GM19463 (cell line): ENCODE measurements around the gene ENDOV.

ENCODE experiments used
- ATAC-seq: cut with Tn5 transposase; IDR thresholded peaks from one replicate; pipeline ENCODE4 v1.9.1; 2021; ENCODE audit warnings: mild to moderate bottlenecking, moderate library complexity; ENCODE audit not compliant: unreplicated experiment

ENDOV gene

GRCh38 chr17:80480248-80480647 is 65.3 kb downstream of the ENDOV start:
- no peak for ATAC-seq

GRCh38 chr17:80481284-80482057 is 66.5 kb downstream of the ENDOV start:
- no peak for ATAC-seq

DNA sequence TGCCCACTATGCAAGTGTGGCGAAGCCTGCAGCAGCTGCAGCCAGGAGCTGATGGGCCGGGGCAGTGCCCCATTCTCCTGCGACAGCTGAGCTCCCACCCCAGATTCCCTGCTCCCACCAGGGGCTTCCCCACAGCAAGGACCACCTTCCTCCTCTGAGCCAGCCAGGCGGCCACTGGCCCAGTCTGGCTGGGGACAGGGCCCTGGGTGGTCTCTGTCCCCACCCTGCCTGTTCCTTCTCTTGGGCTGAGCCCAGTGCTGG is 67.0 kb downstream of the ENDOV start:
- ATAC-seq, result no peak

- ATAC-seq, result no peak
Observed at GRCh38 chr17:80482555-80483308, 67.8 kb downstream of the ENDOV start.

- ATAC-seq, result no peak
Observed at GRCh38 chr17:80485846-80486245, 70.9 kb downstream of the ENDOV start.

DNA sequence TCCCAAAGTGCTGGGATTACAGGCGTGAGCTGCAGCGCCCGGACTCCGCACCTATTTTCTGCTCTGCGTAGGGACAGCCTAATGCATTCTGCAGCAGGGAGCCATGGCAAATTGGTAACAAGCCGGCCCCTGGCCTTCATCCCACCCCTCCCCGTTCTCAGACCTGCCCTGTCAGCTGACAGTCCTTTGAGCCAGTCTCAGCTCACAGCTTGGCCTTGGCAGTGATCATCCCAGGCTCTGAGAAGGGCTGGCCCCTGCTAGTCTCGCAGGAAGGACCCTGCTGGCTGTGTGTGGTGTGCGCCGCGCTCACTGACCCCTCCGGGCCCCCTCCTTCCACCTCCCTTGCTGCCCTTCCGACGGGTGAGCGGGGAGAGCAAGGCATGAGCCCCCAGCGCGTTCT is 71.7 kb downstream of the ENDOV start:
- no peak for ATAC-seq

GRCh38 chr17:80487511-80487910 is 72.5 kb downstream of the ENDOV start:
- ATAC-seq, result no peak
